ENCODE measurements around the gene MX2. TPM values are rescaled to one million over a fixed set of nuclear protein-coding genes. Genes with fewer than 3 reads are reported as not detected.

Gene MX2
- polyA plus RNA-seq, 6 donors from 2014 or later: 18.4 to 48.2 (median 40.3) TPM

GRCh38 chr21:41325138-41325912 is 36.5 kb upstream of the MX2 start:
- peak overlapping the region in 1 of 6 donors; percentile 64 for H3K27ac Mint-ChIP-seq
- no peak for ATAC-seq (ENCODE audit: low read depth in 2 of 2)
- no peak for DNase-seq
- H3K4me3 Mint-ChIP-seq: no peak overlapping the region
- peaks cover 8 to 10% (median 8%) of the 10 kb centered on the region in 3 donors for H3K27me3 Mint-ChIP-seq
- H3K36me3 Mint-ChIP-seq: no peaks in the 10 kb centered on the region
- H3K9me3 Mint-ChIP-seq: no peaks in the 10 kb centered on the region
- H3K4me1 Mint-ChIP-seq: peaks cover 0 to 3% (median 0%) of the 10 kb centered on the region in 3 donors

- Mint-ChIP-seq H3K4me3 (no peak overlapping the region), H3K9me3 (no peaks in the 10 kb centered on the region), H3K27ac (no peak overlapping the region), H3K27me3 (peaks cover 0 to 7% (median 5%) of the 10 kb centered on the region in 3 donors), H3K4me1 (peaks cover 0 to 3% (median 0%) of the 10 kb centered on the region in 3 donors), H3K36me3 (no peaks in the 10 kb centered on the region)
- DNase-seq (no peak), ATAC-seq (ENCODE audit: low read depth in 2 of 2) (no peak)
Measured at GRCh38 chr21:41326414-41327080, 35.3 kb upstream of the MX2 start.

GRCh38 chr21:41327753-41328152 is 34.1 kb upstream of the MX2 start:
- Mint-ChIP-seq H3K9me3 (peaks cover 0 to 2% (median 0%) of the 10 kb centered on the region in 7 donors), H3K27me3 (peaks cover 0 to 18% (median 6%) of the 10 kb centered on the region in 3 donors), H3K36me3 (no peaks in the 10 kb centered on the region), H3K4me1 (no peaks in the 10 kb centered on the region), H3K4me3 (peak overlapping the region in 1 of 8 donors; percentile 29), H3K27ac (no peak overlapping the region)
- DNase-seq (no peak), ATAC-seq (ENCODE audit: low read depth in 2 of 2) (no peak)

- H3K4me3 Mint-ChIP-seq: no peak overlapping the region
- ATAC-seq (ENCODE audit: low read depth in 2 of 2) (no peak), DNase-seq (no peak)
- H3K36me3 Mint-ChIP-seq: peaks cover 7 to 8% of the 10 kb centered on the region in 2 donors
- no peaks in the 10 kb centered on the region for H3K4me1 Mint-ChIP-seq
- no peak overlapping the region for H3K27ac Mint-ChIP-seq
- peaks cover 4 to 10% (median 6%) of the 10 kb centered on the region in 7 donors for H3K9me3 Mint-ChIP-seq
- H3K27me3 Mint-ChIP-seq: peaks cover 7 to 27% (median 17%) of the 10 kb centered on the region in 3 donors
Measured at GRCh38 chr21:41328660-41329607, 32.9 kb upstream of the MX2 start.

GRCh38 chr21:41333752-41334151 is 28.1 kb upstream of the MX2 start:
- ATAC-seq (ENCODE audit: low read depth in 2 of 2) (no peak), DNase-seq (no peak)
- Mint-ChIP-seq H3K27ac (peak overlapping the region in 1 of 6 donors; percentile 31), H3K9me3 (peaks cover 4 to 14% (median 7%) of the 10 kb centered on the region in 7 donors), H3K36me3 (peaks cover 9 to 14% of the 10 kb centered on the region in 2 donors), H3K4me1 (peaks cover 0 to 4% (median 0%) of the 10 kb centered on the region in 3 donors), H3K4me3 (no peak overlapping the region), H3K27me3 (peaks cover 7 to 34% (median 26%) of the 10 kb centered on the region in 3 donors)

GRCh38 chr21:41337515-41337914 is 24.3 kb upstream of the MX2 start:
- DNase-seq: no peak
- peaks cover 14 to 16% of the 10 kb centered on the region in 2 donors for H3K36me3 Mint-ChIP-seq
- peaks cover 7 to 38% (median 30%) of the 10 kb centered on the region in 3 donors for H3K27me3 Mint-ChIP-seq
- H3K9me3 Mint-ChIP-seq: peaks cover 4 to 19% (median 12%) of the 10 kb centered on the region in 7 donors
- peaks cover 0 to 4% (median 0%) of the 10 kb centered on the region in 3 donors for H3K4me1 Mint-ChIP-seq
- H3K27ac Mint-ChIP-seq: no peak overlapping the region
- ATAC-seq (ENCODE audit: low read depth in 2 of 2): no peak
- no peak overlapping the region for H3K4me3 Mint-ChIP-seq

- H3K27me3 Mint-ChIP-seq: peaks cover 9 to 36% (median 29%) of the 10 kb centered on the region in 3 donors
- DNase-seq (no peak), ATAC-seq (ENCODE audit: low read depth in 2 of 2) (no peak)
- H3K27ac Mint-ChIP-seq: peak overlapping the region in 1 of 6 donors; percentile 59
- H3K9me3 Mint-ChIP-seq: peaks cover 3 to 21% (median 9%) of the 10 kb centered on the region in 7 donors
- peaks cover 0 to 4% (median 0%) of the 10 kb centered on the region in 3 donors for H3K4me1 Mint-ChIP-seq
- peaks cover 12 to 22% of the 10 kb centered on the region in 2 donors for H3K36me3 Mint-ChIP-seq
- H3K4me3 Mint-ChIP-seq: no peak overlapping the region
Measured at GRCh38 chr21:41338455-41338854, 23.4 kb upstream of the MX2 start.

- peaks cover 0 to 4% (median 0%) of the 10 kb centered on the region in 3 donors for H3K4me1 Mint-ChIP-seq
- ATAC-seq (ENCODE audit: low read depth in 2 of 2): no peak
Measured at GRCh38 chr21:41342035-41342434, 19.8 kb upstream of the MX2 start.

GRCh38 chr21:41344146-41344545 is 17.7 kb upstream of the MX2 start:
- no peak for DNase-seq
- ATAC-seq (ENCODE audit: low read depth in 2 of 2): no peak
- Mint-ChIP-seq H3K27me3 (peaks cover 4 to 37% (median 24%) of the 10 kb centered on the region in 3 donors), H3K9me3 (peaks cover 0 to 14% (median 5%) of the 10 kb centered on the region in 7 donors), H3K27ac (no peak overlapping the region), H3K4me1 (no peaks in the 10 kb centered on the region), H3K4me3 (no peak overlapping the region), H3K36me3 (peaks cover 0 to 17% of the 10 kb centered on the region in 2 donors)

More at GRCh38 chr21:41342035-41342434, 19.8 kb upstream of the MX2 start:
- Mint-ChIP-seq H3K27me3 (peaks cover 4 to 43% (median 32%) of the 10 kb centered on the region in 3 donors), H3K36me3 (peaks cover 0 to 17% of the 10 kb centered on the region in 2 donors), H3K9me3 (peaks cover 0 to 14% (median 5%) of the 10 kb centered on the region in 7 donors), H3K4me3 (no peak overlapping the region), H3K27ac (no peak overlapping the region)
- no peak for DNase-seq

- Mint-ChIP-seq H3K36me3 (peaks cover 0 to 17% of the 10 kb centered on the region in 2 donors), H3K27me3 (peaks cover 4 to 36% (median 27%) of the 10 kb centered on the region in 3 donors), H3K9me3 (peaks cover 0 to 14% (median 5%) of the 10 kb centered on the region in 7 donors), H3K4me3 (no peak overlapping the region), H3K4me1 (no peaks in the 10 kb centered on the region), H3K27ac (no peak overlapping the region)
- DNase-seq (no peak), ATAC-seq (ENCODE audit: low read depth in 2 of 2) (no peak)
Measured at GRCh38 chr21:41345356-41345755, 16.5 kb upstream of the MX2 start.

- no peaks in the 10 kb centered on the region for H3K4me1 Mint-ChIP-seq
- DNase-seq (no peak), ATAC-seq (ENCODE audit: low read depth in 2 of 2) (no peak)
- peaks cover 0 to 14% (median 5%) of the 10 kb centered on the region in 7 donors for H3K9me3 Mint-ChIP-seq
- H3K27ac Mint-ChIP-seq: peak overlapping the region in 1 of 6 donors; percentile 11
- H3K27me3 Mint-ChIP-seq: peaks cover 4 to 43% (median 34%) of the 10 kb centered on the region in 3 donors
- no peak overlapping the region for H3K4me3 Mint-ChIP-seq
- peaks cover 0 to 17% of the 10 kb centered on the region in 2 donors for H3K36me3 Mint-ChIP-seq
Measured at GRCh38 chr21:41345934-41346685, 15.7 kb upstream of the MX2 start.

GRCh38 chr21:41346758-41347157 is 15.1 kb upstream of the MX2 start:
- H3K4me3 Mint-ChIP-seq: peak overlapping the region in 1 of 8 donors; percentile 66
- peaks cover 4 to 41% (median 38%) of the 10 kb centered on the region in 3 donors for H3K27me3 Mint-ChIP-seq
- DNase-seq (no peak), ATAC-seq (ENCODE audit: low read depth in 2 of 2) (no peak)
- peaks cover 0 to 17% of the 10 kb centered on the region in 2 donors for H3K36me3 Mint-ChIP-seq
- no peaks in the 10 kb centered on the region for H3K4me1 Mint-ChIP-seq
- peak overlapping the region in 1 of 6 donors; percentile 22 for H3K27ac Mint-ChIP-seq
- H3K9me3 Mint-ChIP-seq: peaks cover 0 to 14% (median 5%) of the 10 kb centered on the region in 7 donors
